OCI-LY7 (cell line): Measurements from ENCODE around the gene PLK2. TPM values are rescaled to one million over a fixed set of nuclear protein-coding genes. Genes with fewer than 3 reads are reported as not detected.

Experiments
- BruUV-seq: library from RNA; stranded (reverse); fragments of 400-500 nt; replicated peaks from 2 replicates; lab custom pipeline; 2021; lab: Mats Ljungman, UMichigan
- CTCF ChIA-PET: fragments of 300-600 bp; sonication (Branson Sonifier 250); formaldehyde crosslinking; loops from one replicate; lab custom pipeline; 2022; ENCODE audit warnings: antibody characterized with exemption; ENCODE audit not compliant: unreplicated experiment; lab: Charles Lee
- POLR2A ChIA-PET: fragments of 300-600 bp; sonication (Branson Sonifier 250); formaldehyde crosslinking; loops from one replicate; lab custom pipeline; 2022; ENCODE audit warnings: antibody characterized with exemption; lab: Charles Lee
- DNase-seq: peaks from one replicate; pipeline ENCODE4 v3.0.0-alpha.2; 2015; ENCODE audit warnings: low spot score
- H2AFZ ChIP-seq: fragments of 200-600 bp; sonication (generic), shearing (Covaris generic); 2 replicates; pipeline ENCODE4 v1.6.1; 2014; ENCODE audit warnings: mild to moderate bottlenecking, antibody characterized with exemption, low read length, moderate library complexity
- H3K27ac ChIP-seq: fragments of 200-600 bp; sonication (generic); 2 replicates; pipeline ENCODE4 v1.5.1; 2014; ENCODE audit warnings: mixed run types, low read depth, mild to moderate bottlenecking, moderate library complexity, low read length, inconsistent platforms; ENCODE audit not compliant: poor library complexity, severe bottlenecking
- H3K36me3 ChIP-seq: fragments of 200-600 bp; sonication (generic); 2 replicates; pipeline ENCODE4 v1.6.1; 2014; ENCODE audit warnings: mild to moderate bottlenecking, antibody characterized with exemption, low read length, moderate library complexity, mixed read lengths; ENCODE audit not compliant: insufficient read depth
- H3K4me1 ChIP-seq: fragments of 200-600 bp; sonication (generic); 2 replicates; pipeline ENCODE4 v1.5.1; 2014; ENCODE audit warnings: mild to moderate bottlenecking, low read length; ENCODE audit not compliant: insufficient read depth, poor library complexity, severe bottlenecking
- H3K4me2 ChIP-seq: fragments of 200-600 bp; sonication (generic); 2 replicates; pipeline ENCODE4 v1.6.1; 2014; ENCODE audit warnings: mild to moderate bottlenecking, low read length
- H3K4me3 ChIP-seq: fragments of 200-600 bp; sonication (generic); 2 replicates; pipeline ENCODE4 v1.5.1; 2014; ENCODE audit warnings: mild to moderate bottlenecking, low read depth, low read length; ENCODE audit not compliant: poor library complexity, severe bottlenecking
- H3K79me2 ChIP-seq: fragments of 200-600 bp; sonication (generic); 2 replicates; pipeline ENCODE4 v1.6.1; 2016; ENCODE audit warnings: low read depth, mild to moderate bottlenecking, low read length, moderate library complexity, mixed read lengths; ENCODE audit not compliant: insufficient read depth
- H3K9me2 ChIP-seq: fragments of 200-600 bp; sonication (generic); 2 replicates; pipeline ENCODE4 v1.6.1; 2016; ENCODE audit warnings: mild to moderate bottlenecking, low read length, mixed read lengths; ENCODE audit not compliant: insufficient read depth
- H3K9me3 ChIP-seq: fragments of 200-600 bp; sonication (generic); 2 replicates; pipeline ENCODE4 v1.6.1; 2014; ENCODE audit warnings: mild to moderate bottlenecking, mixed run types, low read length, mixed read lengths
- H4K20me1 ChIP-seq: fragments of 200-600 bp; sonication (generic); 2 replicates; pipeline ENCODE4 v1.6.1; 2014; ENCODE audit warnings: mild to moderate bottlenecking, antibody characterized with exemption, low read length, moderate library complexity, mixed read lengths; ENCODE audit not compliant: insufficient read depth
- CTCF ChIP-seq: fragments of 200-600 bp; sonication (generic); conservative IDR thresholded peaks from 2 replicates; pipeline ENCODE4 v1.5.1; 2014; ENCODE audit warnings: mild to moderate bottlenecking, antibody characterized with exemption, low read length, moderate library complexity, mixed read lengths
- EZH2phosphoT487 ChIP-seq: fragments of 200-600 bp; sonication (generic); IDR thresholded peaks from 2 replicates; pipeline ENCODE4 v1.6.1; 2018; ENCODE audit warnings: low read depth, borderline replicate concordance, mild to moderate bottlenecking, mixed run types, antibody characterized with exemption, low read length, moderate library complexity, mixed read lengths
- intact Hi-C: fragments of 100-400 bp; cut with micrococcal nuclease; formaldehyde crosslinking; loops from one replicate; pipeline ENCODE4 v1.10.0; 2022; ENCODE audit not compliant: unreplicated experiment
- total RNA-seq, 2 experiments: library from RNA; depleted of rRNA in 1 of 2; stranded (reverse); fragments of >200 nt in 1 of 2; shearing (Covaris generic) in 1 of 2; gene quantifications; 2 replicates each; pipeline ENCODE4 v1.2.3, GENCODE V29; 2014 to 2022

The PLK2 gene
- total RNA-seq, 2 experiments from 2014 or later: 0.19 to 0.59 TPM

DNA sequence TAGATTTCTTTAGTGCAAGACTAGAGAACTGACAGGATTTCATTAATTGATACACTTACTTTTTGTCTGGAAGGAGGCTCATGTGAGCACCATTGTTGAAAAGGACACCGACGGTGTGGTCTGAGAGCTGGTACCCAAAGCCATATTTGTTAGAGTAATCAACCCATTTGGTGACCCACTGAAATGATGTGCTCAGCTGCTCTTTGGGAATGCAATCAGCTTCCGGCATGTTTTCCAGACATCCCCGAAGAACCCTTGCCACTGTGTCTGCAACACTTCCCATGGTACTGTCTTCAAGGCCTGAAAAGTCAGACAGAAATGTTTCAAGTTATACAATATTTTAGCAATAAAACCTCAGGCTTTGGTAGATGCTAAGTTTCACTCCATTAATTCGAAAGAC, 4.4 kb downstream of the PLK2 start:
- CTCF ChIA-PET: no interaction called here
- Histone ChIP-seq H3K9me2 (no peaks in the 10 kb centered on the region), H3K36me3 (no peaks in the 10 kb centered on the region), H3K79me2 (no peaks in the 10 kb centered on the region), H3K4me2 (no peak overlapping the region), H3K27ac (no peak overlapping the region), H3K4me3 (no peak overlapping the region), H3K4me1 (no peaks in the 10 kb centered on the region), H2AFZ (no peak overlapping the region), H4K20me1 (no peaks in the 10 kb centered on the region), H3K9me3 (no peaks in the 10 kb centered on the region)
- TF ChIP-seq EZH2phosphoT487 (no peak), CTCF (no peak)
- no TSS peak for BruUV-seq
- intact Hi-C loops: no loop called here
- DNase-seq: no peak
- POLR2A ChIA-PET: no interaction called here

- Histone ChIP-seq H3K9me2 (no peaks in the 10 kb centered on the region), H3K4me1 (no peaks in the 10 kb centered on the region), H3K27ac (no peak overlapping the region), H2AFZ (no peak overlapping the region), H3K4me2 (no peak overlapping the region), H3K79me2 (no peaks in the 10 kb centered on the region), H3K4me3 (no peak overlapping the region), H3K36me3 (no peaks in the 10 kb centered on the region), H4K20me1 (no peaks in the 10 kb centered on the region), H3K9me3 (no peaks in the 10 kb centered on the region)
- intact Hi-C loops: no loop called here
- ChIA-PET POLR2A (no interaction called here), CTCF (no interaction called here)
- no peak for DNase-seq
- TF ChIP-seq CTCF (no peak), EZH2phosphoT487 (no peak)
- no TSS peak for BruUV-seq
These were observed 4.8 kb downstream of the PLK2 start for GRCh38 chr5:58455066-58455465.

- Histone ChIP-seq H3K4me2 (no peak overlapping the region), H3K79me2 (no peaks in the 10 kb centered on the region), H3K9me3 (no peaks in the 10 kb centered on the region), H2AFZ (no peak overlapping the region), H4K20me1 (no peaks in the 10 kb centered on the region), H3K9me2 (no peaks in the 10 kb centered on the region), H3K36me3 (no peaks in the 10 kb centered on the region), H3K4me3 (no peak overlapping the region), H3K4me1 (no peaks in the 10 kb centered on the region), H3K27ac (no peak overlapping the region)
- intact Hi-C loops: no loop called here
- ChIA-PET POLR2A (no interaction called here), CTCF (no interaction called here)
- TF ChIP-seq CTCF (no peak), EZH2phosphoT487 (no peak)
- BruUV-seq: no TSS peak
- no peak for DNase-seq
These were observed 5.9 kb downstream of the PLK2 start for GRCh38 chr5:58454025-58454424.
